Glomerular visceral epithelial cell (primary cell): ENCODE data around the gene FITM1.

Source experiments
- DNase-seq: peaks from one replicate; pipeline ENCODE4 v3.0.0-alpha.2; 2016; ENCODE audit errors: extremely low spot score

The FITM1 gene

DNA sequence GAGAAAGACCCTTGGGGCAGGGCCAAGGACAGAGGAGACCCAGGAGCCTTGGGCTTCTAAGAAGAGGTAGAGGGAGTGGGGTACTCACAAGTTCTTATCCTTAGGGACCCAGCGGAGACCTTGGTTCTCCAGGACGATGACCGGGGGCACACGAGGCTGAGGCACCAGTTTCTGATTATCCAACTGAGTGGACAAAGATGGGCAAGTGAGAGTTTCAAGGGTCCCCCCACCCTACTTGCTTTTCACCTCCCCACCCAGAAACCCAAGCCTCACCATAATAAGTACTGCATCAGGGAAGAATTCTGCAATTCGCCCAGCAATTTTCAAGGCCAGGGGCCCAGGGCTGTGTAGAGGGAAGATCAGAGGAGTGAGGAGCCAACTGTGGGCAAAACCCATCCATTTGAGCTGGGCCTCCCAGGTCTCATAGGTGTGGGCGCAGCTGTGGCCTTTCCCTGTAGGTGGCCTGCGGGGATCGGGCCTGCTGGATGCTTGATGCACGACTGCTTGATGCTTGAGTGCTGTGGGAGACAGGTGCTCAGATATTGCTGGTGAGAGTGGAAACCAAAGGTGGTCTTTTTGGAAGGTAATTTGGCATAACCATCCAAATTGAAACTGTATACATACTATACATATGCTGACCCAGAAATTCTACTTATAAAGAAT is 8.9 kb downstream of the FITM1 start:
- no peak for DNase-seq

DNA sequence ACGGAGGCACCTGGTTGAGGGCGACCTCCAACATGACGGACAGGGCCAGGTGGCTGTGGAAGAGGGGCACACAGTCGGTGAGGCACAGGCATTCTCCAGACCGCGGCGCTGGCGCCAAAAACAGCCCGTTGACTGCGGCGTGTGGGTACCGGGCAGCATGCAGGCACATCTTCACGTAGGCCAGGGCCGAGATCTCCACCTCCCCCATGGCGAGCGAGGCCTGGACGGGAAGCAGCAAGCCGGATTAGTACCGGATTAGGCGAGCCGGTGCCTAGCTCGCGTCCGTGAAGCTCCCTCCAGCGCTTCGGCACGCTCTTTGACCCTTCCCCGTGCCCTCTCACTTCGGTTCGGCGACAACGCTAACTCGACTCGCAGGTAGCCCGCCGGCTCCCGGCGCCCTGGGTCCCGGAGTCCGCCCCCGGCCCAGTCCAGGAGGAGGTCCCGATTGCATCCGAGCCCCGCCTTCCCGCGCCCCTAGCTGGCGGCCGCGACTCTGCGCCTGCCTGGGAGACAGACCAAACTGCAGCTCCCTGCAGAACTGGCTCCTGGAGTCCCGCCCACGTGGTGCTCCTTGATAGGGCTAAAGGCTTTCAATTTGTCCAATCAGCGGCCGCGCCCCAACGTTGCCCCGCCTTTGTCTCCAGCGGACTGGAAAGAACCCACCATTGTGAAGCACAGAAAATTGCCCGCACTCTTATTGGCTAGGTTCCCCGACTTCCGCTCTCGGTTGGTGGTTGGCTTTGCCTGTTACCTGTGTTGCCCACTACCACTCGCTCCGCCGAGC is 10.8 kb downstream of the FITM1 start, which contains the start of gene EMC9:
Gene EMC9 (minus strand): TSS at position 495 of the 784 bp plus-strand sequence. CDS start 287 bp downstream, at position 208.
- DNase-seq = peak; percentile 100

- DNase-seq = no peak
These were observed 13.1 kb downstream of the FITM1 start for GRCh38 chr14:24143511-24143910.

- DNase-seq = no peak
These were observed 14.0 kb downstream of the FITM1 start for GRCh38 chr14:24144451-24144850.

- no peak for DNase-seq
These were observed 14.8 kb downstream of the FITM1 start for GRCh38 chr14:24145219-24145618.

- DNase-seq = no peak
These were observed 15.4 kb downstream of the FITM1 start for GRCh38 chr14:24145690-24146452.

DNA sequence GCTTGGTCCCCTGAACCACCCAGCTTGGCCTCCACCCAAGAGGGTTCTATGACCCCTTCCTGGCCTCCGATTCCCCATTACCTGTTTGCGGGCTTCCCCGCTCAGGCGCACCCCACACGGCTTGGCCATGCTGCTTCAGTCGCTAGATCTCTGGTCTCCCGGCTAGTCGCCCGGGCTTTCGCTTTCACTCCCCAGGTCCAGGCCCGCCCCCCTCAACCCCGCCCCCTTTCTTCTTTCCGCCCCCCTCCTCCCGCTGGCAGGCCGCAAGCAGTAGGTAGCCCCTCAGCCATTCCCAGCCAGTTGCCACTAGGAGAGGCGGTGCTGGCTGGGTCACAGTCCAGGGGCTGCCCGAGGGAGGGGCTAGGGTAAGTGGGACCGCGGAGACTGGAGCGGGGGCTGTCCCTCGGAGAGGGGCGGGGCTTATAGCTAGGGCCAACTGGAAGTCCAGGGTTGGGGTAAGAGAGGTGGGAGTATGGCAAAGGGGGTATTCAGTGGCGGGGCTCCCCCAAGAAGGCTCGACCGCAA is 16.1 kb downstream of the FITM1 start, which contains the start of gene PSME2:
Gene PSME2 (minus strand): TSS at position 158 of the 525 bp plus-strand sequence. CDS start 29 bp downstream, at position 129.
- DNase-seq = peak; percentile 99

DNA sequence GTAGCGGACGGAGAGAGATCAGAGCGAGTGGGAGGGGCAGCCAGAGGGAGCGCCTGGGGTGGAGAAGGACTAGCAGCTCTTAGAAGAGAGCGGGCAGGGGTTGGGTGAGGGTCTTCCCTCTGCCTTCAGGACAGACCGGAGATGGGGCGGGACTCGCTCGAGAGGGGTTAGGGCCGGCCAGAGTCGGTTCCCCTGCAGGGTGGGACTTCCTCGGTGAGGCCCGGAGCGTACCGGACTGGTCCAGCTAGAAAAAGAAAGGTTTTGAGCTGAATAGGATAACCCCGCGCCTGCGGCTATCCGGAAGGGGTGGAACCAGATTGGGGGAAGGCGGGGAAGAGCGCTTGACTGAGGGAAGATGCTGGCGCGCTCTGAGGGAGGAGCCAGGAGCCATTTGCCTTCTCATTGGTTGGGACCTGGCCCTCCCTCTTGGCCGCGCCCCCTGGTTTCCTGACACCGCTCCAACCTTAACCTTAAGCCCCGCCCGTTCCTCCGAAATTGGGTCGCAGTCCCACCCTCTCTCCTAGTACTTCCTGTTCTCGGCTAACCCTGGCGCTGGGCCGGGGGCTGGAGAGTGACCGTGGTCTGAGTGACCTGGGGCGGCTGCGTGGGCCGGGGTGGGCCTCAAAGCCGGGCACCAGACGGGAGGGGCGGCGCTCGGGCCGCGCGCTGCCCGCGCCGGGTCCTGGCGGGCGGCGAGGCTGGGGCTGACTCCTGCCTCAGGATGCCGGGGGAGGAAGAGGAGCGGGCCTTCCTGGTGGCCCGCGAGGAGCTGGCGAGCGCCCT is 16.7 kb downstream of the FITM1 start, which contains the start of gene RNF31:
Gene RNF31 (plus strand): TSS at position 521 of the 783 bp plus-strand sequence. CDS start 201 bp downstream, at position 722.
- DNase-seq = peak; percentile 98

DNA sequence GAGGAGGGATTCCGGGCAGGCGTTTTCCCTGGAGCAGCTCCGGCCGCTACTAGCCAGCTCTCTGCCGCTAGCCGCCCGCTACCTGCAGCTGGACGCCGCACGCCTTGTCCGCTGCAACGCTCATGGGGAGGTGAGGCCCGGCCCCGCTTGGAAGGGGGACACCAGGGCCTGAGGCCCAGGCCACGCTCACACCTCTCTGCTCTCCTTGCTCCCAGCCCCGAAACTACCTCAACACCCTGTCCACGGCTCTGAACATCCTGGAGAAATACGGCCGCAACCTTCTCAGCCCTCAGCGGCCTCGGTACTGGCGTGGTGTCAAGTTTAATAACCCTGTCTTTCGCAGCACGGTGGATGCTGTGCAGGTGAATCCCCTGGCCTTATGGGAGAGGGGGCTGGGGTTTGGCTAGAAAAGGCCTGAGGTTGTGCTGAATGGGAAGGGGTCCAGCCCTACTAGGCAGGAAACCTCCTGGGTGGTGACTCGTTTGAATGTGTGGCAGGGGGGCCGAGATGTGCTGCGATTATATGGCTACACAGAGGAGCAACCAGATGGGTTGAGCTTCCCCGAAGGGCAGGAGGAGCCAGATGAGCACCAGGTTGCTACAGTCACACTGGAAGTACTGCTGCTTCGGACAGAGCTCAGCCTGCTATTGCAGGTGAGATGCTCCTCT is 17.4 kb downstream of the FITM1 start:
- no peak for DNase-seq

- no peak for DNase-seq
These were observed 19.0 kb downstream of the FITM1 start for GRCh38 chr14:24149302-24149969.

- DNase-seq = no peak
These were observed 19.6 kb downstream of the FITM1 start for GRCh38 chr14:24150061-24150460.

- DNase-seq = no peak
These were observed 20.1 kb downstream of the FITM1 start for GRCh38 chr14:24150567-24150966.

DNA sequence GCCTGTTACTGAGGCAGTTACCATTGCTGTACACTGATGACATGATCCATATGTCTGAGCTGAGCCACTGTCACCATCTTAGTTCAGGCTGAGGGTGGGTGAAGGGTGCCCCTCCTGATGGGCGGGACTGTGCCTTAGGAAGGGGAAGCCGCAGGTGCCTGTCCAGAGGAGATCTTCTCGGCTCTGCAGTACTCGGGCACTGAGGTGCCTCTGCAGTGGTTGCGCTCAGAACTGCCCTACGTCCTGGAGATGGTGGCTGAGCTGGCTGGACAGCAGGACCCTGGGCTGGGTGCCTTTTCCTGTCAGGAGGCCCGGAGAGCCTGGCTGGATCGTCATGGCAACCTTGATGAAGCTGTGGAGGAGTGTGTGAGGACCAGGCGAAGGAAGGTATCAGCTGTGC is 20.5 kb downstream of the FITM1 start:
- DNase-seq = no peak

- no peak for DNase-seq
These were observed 21.1 kb downstream of the FITM1 start for GRCh38 chr14:24151404-24152080.

DNA sequence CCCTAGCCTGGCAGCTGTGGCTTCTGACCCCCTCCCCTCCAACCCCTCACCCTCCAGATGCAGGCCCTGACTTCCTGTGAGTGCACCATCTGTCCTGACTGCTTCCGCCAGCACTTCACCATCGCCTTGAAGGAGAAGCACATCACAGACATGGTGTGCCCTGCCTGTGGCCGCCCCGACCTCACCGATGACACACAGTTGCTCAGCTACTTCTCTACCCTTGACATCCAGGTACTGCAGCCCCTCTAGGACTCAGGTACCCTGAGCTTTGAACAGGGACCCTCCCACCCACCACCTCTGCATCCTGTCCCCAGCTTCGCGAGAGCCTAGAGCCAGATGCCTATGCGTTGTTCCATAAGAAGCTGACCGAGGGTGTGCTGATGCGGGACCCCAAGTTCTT is 24.6 kb downstream of the FITM1 start:
- DNase-seq = no peak

- no peak for DNase-seq
These were observed 26.4 kb downstream of the FITM1 start for GRCh38 chr14:24156840-24157239.

DNA sequence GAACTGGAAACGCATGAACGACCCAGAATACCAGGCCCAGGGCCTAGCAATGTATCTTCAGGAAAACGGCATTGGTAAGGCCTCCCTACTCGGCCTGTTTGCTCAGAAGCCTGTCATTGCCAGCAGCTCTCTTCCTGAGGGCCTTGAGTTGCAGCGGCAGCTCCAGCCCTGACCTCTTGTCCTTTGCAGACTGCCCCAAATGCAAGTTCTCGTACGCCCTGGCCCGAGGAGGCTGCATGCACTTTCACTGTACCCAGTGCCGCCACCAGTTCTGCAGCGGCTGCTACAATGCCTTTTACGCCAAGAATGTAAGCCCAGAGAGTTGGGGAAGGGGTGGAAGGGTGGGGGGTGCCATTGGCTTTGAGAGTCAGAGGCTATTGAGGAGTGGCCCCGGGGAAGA is 26.9 kb downstream of the FITM1 start:
- no peak for DNase-seq

DNA sequence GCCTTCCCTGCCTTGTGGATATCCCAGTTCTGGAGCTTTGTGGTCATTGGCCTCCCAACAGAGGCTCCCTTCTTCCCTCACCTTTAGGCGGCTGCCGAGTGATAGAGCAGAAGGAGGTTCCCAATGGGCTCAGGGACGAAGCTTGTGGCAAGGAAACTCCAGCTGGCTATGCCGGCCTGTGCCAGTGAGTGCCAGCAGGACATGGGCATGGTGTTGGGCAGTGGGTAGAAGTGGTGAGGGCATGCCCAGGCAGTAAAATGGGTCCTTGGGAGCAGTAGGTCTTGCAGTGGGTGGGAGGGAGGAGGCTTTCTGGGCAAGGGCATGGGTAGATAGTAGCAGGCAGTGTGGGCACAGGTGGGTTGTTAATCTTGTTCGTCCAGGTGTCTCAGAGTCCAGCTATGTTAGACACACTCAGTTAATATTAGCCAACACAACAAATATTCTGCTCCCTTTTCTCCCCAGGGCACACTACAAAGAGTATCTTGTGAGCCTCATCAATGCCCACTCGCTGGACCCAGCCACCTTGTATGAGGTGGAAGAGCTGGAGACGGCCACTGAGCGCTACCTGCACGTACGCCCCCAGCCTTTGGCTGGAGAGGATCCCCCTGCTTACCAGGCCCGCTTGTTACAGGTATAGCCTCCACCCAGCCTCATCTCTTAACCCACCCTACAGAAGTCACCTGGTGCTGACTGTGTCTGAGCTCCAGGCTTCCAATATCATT is 29.5 kb downstream of the FITM1 start:
- no peak for DNase-seq

- no peak for DNase-seq
These were observed 30.0 kb downstream of the FITM1 start for GRCh38 chr14:24160499-24160849.
